Stimulated activated CD4-positive, alpha-beta T cell treated with anti-CD3 and anti-CD28 coated beads, Interleukin-12 subunit alpha, Interleukin-12 subunit beta, amount 100 ng/mL, for 48 hours (primary cell): ENCODE measurements around the gene AP3B1.
"Not testable (repeated sequence)": the region's sequence is repeated elsewhere in the genome, so short reads cannot be mapped to it uniquely, and the experiment has no call there.

ENCODE experiments used
- DNase-seq, 3 donors: peaks; one replicate each; pipeline ENCODE4 v3.0.0-alpha.2; 2020; ENCODE audit warnings: low read depth in 2 of 3, low spot score in 1 of 3

The AP3B1 gene

GRCh38 chr5:78243091-78243490, 51.4 kb downstream of the AP3B1 start:
- DNase-seq = no peak

GRCh38 chr5:78242001-78242400, 52.5 kb downstream of the AP3B1 start:
- no peak for DNase-seq

- DNase-seq = no peak
Observed at GRCh38 chr5:78237911-78238310, 56.6 kb downstream of the AP3B1 start.

- DNase-seq = no peak
Observed at GRCh38 chr5:78236046-78236445, 58.5 kb downstream of the AP3B1 start.

- DNase-seq = no peak
Observed at GRCh38 chr5:78235289-78235688, 59.2 kb downstream of the AP3B1 start.

- DNase-seq = no peak
Observed at GRCh38 chr5:78234804-78235203, 59.7 kb downstream of the AP3B1 start.

- no peak for DNase-seq
Observed at GRCh38 chr5:78232163-78232562, 62.3 kb downstream of the AP3B1 start.

GRCh38 chr5:78224358-78224757, 70.1 kb downstream of the AP3B1 start:
- DNase-seq = no peak

- DNase-seq = no peak
Observed at GRCh38 chr5:78221964-78222451, 72.5 kb downstream of the AP3B1 start.

GRCh38 chr5:78221467-78221866, 73.0 kb downstream of the AP3B1 start:
- DNase-seq = no peak

GRCh38 chr5:78215972-78216371, 78.5 kb downstream of the AP3B1 start:
- DNase-seq = no peak

GRCh38 chr5:78215565-78215964, 78.9 kb downstream of the AP3B1 start:
- DNase-seq = no peak

- no peak for DNase-seq
Observed at GRCh38 chr5:78213799-78214198, 80.7 kb downstream of the AP3B1 start.

GRCh38 chr5:78211052-78211451, 83.4 kb downstream of the AP3B1 start:
- DNase-seq = no peak

- DNase-seq = no peak
Observed at GRCh38 chr5:78204241-78204640, 90.3 kb downstream of the AP3B1 start.

GRCh38 chr5:78203815-78204214, 90.7 kb downstream of the AP3B1 start:
- no peak for DNase-seq

GRCh38 chr5:78190402-78190801, 104.1 kb downstream of the AP3B1 start:
- DNase-seq = no peak

GRCh38 chr5:78188681-78189080, 105.8 kb downstream of the AP3B1 start:
- DNase-seq = not testable (repeated sequence)

- DNase-seq = no peak
Observed at GRCh38 chr5:78187172-78187571, 107.3 kb downstream of the AP3B1 start.

- DNase-seq = no peak
Observed at GRCh38 chr5:78182838-78183237, 111.7 kb downstream of the AP3B1 start.

GRCh38 chr5:78178356-78178755, 116.1 kb downstream of the AP3B1 start:
- no peak for DNase-seq

- not testable (repeated sequence) for DNase-seq
Observed at GRCh38 chr5:78170335-78170734, 124.2 kb downstream of the AP3B1 start.

GRCh38 chr5:78162253-78162862, 132.1 kb downstream of the AP3B1 start:
- DNase-seq = no peak
